SJSA1 (cell line): Measurements from ENCODE around the gene ANKRD10. TPM values are rescaled to one million over a fixed set of nuclear protein-coding genes. Genes with fewer than 3 reads are reported as not detected.
"Not testable (repeated sequence)": the region's sequence is repeated elsewhere in the genome, so short reads cannot be mapped to it uniquely, and the experiment has no call there.

Experiments
- DNase-seq, 2 experiments: peaks; one replicate each; pipeline ENCODE4 v3.0.0-alpha.2; 2015 to 2020; ENCODE audit warnings: low spot score in 2 of 2, low read depth in 1 of 2
- H3K27ac ChIP-seq: fragments of 250-450 bp; sonication (Bioruptor Pico); 2 replicates; pipeline ENCODE4 v1.5.1; 2020; ENCODE audit warnings: mild to moderate bottlenecking, moderate library complexity
- H3K27me3 ChIP-seq: fragments of 250-450 bp; sonication (Bioruptor Pico); replicated peaks from 2 replicates; pipeline ENCODE4 v1.5.1; 2020; ENCODE audit warnings: mild to moderate bottlenecking, moderate library complexity
- H3K36me3 ChIP-seq: fragments of 250-450 bp; sonication (Bioruptor Pico); 2 replicates; pipeline ENCODE4 v1.5.1; 2020; ENCODE audit warnings: mild to moderate bottlenecking
- H3K4me1 ChIP-seq: fragments of 250-450 bp; sonication (Bioruptor Pico); replicated peaks from 2 replicates; pipeline ENCODE4 v1.6.1; 2021; ENCODE audit warnings: mild to moderate bottlenecking
- H3K4me3 ChIP-seq: fragments of 250-450 bp; sonication (Bioruptor Pico); 2 replicates; pipeline ENCODE4 v1.5.1; 2020; ENCODE audit warnings: mild to moderate bottlenecking
- H3K9me3 ChIP-seq: fragments of 250-450 bp; sonication (Bioruptor Pico); replicated peaks from 2 replicates; pipeline ENCODE4 v1.5.1; 2020; ENCODE audit warnings: mild to moderate bottlenecking
- total RNA-seq: library from RNA; depleted of rRNA; stranded (reverse); fragments of >200 nt; shearing (Covaris generic); gene quantifications from 2 replicates; pipeline ENCODE4 v1.2.3, GENCODE V29; 2014; rRNA removed

ANKRD10 gene
- 208 and 225 TPM in 2 replicates for total RNA-seq

DNA sequence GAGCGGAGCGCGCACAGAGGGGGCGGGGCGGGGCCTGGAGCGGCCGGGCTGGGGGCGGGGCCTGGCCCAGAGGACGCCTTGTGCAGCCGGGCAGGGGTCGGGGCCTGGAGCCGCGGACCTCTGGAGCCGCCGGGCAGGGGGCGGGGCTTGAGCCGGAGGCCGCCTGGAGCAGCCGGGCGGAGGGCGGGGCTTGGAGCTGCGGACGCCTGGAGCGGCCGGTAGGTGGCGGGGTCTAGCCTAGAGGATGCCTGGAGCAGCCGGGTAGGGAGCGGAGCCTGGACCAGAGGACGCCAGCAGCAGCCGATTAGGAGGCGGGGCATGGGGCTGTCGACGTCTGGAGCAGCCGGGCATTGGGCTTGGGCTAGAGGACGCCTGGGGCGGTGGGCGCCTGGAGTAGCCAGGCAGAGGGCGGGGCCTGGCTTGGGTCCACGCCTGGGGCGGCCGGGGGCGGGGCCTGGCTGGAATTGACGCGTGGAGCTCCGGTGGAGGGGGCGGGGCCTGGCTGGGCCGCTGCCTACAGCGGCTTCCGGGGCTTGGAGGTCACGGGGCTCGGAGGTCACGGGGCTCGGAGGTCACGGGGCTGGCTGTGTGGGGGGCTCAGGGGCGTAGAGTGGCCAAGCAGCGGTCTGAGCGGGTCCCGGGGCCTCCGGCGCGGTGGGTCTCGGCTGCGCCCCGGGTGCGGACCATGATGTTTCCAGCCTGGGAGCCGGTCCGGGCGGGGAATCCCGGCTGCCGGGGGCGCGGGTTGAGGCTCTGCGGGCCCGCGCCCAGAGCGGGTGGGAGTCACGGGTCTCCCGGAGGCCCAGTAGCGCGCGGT, at the start of gene ANKRD10:
Gene ANKRD10, minus strand, starts transcription at position 13 of the 817 bp plus-strand sequence. CDS start 135 bp downstream, outside the sequence.
- peak; percentile 100 for DNase-seq
- H3K4me1 ChIP-seq: peaks cover 39% of the 10 kb centered on the region
- peak within 1 kb of the TSS; percentile 94 for H3K27ac ChIP-seq
- H3K36me3 ChIP-seq: peaks cover 41% of the 10 kb centered on the region
- no peaks in the 10 kb centered on the region for H3K27me3 ChIP-seq
- peaks cover 4% of the 10 kb centered on the region; the same call in 1 of the 2 replicates for H3K9me3 ChIP-seq
- peak within 1 kb of the TSS; percentile 98 for H3K4me3 ChIP-seq

DNA sequence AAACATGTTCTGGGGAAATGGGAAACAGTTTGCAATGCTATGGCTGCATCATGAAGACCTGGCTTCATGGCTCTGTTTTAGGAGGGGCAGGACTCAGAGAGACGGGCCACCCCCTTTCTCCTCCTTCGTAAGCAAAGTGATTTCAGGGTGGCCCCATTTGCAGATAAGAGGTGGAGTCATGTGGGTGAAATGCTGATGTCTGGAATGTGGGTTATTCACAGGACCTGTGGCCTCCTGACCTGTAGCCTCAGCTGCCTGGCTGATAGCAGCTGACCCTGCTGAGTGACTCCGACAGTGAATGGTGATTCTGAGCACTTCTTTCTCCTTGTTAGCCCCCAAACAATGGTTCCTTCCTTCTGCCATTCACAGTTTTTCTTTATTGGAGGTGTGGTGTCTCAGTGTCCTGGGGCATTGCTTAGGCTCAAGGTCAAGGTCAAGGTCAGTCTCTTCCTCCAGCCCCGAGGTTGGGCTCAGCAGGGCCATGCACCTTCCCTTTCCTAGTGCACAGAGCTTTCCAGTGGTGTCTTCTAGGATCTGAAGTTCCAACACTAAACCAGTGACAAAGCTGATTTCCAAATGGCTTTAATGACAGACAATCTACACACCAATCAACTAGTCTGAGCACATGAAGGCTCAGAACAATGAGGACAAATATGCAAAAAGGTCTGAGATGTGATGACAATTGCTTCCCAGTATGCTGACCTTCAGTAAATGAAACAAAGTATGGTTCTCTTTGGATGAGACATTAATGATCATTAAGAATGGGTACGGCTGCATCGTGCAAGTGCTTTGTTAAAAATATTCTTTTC, 49.6 kb upstream of the ANKRD10 start:
- peaks cover 4% of the 10 kb centered on the region; the same call in 1 of the 2 replicates for H3K36me3 ChIP-seq
- peaks cover 50% of the 10 kb centered on the region for H3K4me1 ChIP-seq
- peak overlapping the region; percentile 87 for H3K27ac ChIP-seq
- peaks cover 21% of the 10 kb centered on the region for H3K9me3 ChIP-seq
- H3K27me3 ChIP-seq: no peaks in the 10 kb centered on the region
- peak; percentile 65 to 75 for DNase-seq
- no peak overlapping the region for H3K4me3 ChIP-seq

DNA sequence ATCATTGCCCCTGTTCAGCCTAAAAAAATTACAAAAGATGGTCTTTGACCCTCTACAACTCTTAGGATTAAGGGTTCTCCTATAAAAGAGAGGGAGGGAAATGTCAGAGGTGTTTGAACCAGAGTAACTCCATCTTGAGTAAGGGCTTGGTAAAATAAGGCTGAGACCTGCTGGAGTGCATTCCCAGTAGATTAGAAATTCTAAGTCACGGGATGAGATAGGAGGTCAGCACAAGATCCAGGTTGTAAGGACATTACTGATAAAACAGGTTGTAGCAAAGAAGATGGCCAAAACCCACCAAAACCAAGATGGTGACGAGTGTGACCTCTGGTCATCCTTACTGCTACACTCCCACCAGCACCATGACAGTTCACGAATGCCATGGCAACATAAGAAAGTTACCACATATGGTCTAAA, 48.7 kb upstream of the ANKRD10 start:
- Histone ChIP-seq H3K4me3 (no peak overlapping the region), H3K4me1 (peaks cover 50% of the 10 kb centered on the region), H3K36me3 (peaks cover 4% of the 10 kb centered on the region; the same call in 1 of the 2 replicates), H3K27ac (peak overlapping the region; percentile 87), H3K27me3 (no peaks in the 10 kb centered on the region), H3K9me3 (peaks cover 22% of the 10 kb centered on the region)
- DNase-seq: peak in 1 of 2 experiments; percentile 41

DNA sequence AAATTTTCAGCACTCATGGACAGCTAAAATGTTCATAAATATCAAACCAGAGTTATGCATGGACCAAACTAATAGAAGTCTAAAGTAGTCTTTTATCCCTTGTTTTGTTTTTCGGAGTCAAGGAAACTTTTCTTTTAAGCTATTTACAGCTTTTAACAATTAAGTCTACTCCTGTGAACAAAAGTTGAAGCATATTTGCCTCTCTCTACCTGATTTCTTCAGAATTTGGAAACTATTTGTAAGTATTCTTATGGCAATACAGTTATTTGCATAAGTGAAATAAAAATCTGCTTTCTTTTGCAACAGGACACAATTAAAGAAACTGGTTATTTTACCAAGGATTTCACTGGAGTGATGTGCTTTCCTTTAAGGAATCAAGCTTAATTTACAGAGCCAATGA, 47.1 kb upstream of the ANKRD10 start:
- H3K27ac ChIP-seq: no peak overlapping the region
- H3K36me3 ChIP-seq: peaks cover 4% of the 10 kb centered on the region; the same call in 1 of the 2 replicates
- DNase-seq: no peak
- H3K4me1 ChIP-seq: peaks cover 37% of the 10 kb centered on the region
- H3K27me3 ChIP-seq: no peaks in the 10 kb centered on the region
- peaks cover 36% of the 10 kb centered on the region for H3K9me3 ChIP-seq
- no peak overlapping the region for H3K4me3 ChIP-seq

DNA sequence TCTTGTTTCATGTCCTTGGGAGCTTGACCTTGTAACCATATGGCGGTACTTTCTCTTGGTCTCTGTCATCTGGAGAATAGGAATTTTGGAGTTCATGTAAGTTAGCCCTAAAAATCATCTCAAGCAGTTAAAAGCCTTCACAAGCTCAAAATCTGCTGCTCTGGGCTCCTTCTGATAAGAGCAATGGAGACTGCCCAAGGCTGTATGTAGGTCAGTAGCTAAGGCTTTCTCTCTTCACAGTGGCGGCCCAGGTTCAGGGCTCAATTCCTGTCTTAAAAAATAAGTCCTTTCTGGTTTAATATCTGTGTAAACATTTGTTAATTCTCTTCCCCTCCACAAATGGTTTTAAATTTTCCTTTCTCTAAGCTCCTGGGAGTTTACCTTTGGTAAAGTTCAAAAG, 45.3 kb upstream of the ANKRD10 start:
- H3K9me3 ChIP-seq: peaks cover 27% of the 10 kb centered on the region
- H3K4me1 ChIP-seq: peaks cover 24% of the 10 kb centered on the region
- DNase-seq: peak in 1 of 2 experiments; percentile 49
- no peak overlapping the region for H3K4me3 ChIP-seq
- H3K36me3 ChIP-seq: no peaks in the 10 kb centered on the region
- no peak overlapping the region for H3K27ac ChIP-seq
- no peaks in the 10 kb centered on the region for H3K27me3 ChIP-seq

DNA sequence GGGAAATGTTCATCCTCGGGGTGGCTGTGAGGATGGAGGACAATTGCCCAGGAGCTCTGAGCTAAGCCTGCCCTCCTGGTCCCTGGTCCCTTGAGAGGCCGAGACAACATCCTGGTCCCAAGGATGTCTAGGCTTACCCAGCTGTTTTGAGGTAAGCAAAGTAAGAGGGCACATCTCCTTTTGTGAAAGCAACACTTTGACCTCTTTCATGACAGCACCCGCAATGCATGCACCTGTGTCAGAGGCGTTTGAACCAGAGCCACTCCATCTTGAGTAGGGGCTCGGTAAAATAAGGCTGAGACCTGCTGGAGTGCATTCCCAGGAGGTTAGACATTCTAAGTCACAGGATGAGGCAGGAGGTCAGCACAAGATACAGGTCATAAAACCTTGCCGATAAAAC, 43.1 kb upstream of the ANKRD10 start:
- Histone ChIP-seq H3K9me3 (peaks cover 18% of the 10 kb centered on the region), H3K27me3 (no peaks in the 10 kb centered on the region), H3K4me3 (no peak overlapping the region), H3K4me1 (peaks cover 21% of the 10 kb centered on the region), H3K36me3 (no peaks in the 10 kb centered on the region), H3K27ac (no peak overlapping the region)
- peak in 1 of 2 experiments; percentile 43 for DNase-seq

DNA sequence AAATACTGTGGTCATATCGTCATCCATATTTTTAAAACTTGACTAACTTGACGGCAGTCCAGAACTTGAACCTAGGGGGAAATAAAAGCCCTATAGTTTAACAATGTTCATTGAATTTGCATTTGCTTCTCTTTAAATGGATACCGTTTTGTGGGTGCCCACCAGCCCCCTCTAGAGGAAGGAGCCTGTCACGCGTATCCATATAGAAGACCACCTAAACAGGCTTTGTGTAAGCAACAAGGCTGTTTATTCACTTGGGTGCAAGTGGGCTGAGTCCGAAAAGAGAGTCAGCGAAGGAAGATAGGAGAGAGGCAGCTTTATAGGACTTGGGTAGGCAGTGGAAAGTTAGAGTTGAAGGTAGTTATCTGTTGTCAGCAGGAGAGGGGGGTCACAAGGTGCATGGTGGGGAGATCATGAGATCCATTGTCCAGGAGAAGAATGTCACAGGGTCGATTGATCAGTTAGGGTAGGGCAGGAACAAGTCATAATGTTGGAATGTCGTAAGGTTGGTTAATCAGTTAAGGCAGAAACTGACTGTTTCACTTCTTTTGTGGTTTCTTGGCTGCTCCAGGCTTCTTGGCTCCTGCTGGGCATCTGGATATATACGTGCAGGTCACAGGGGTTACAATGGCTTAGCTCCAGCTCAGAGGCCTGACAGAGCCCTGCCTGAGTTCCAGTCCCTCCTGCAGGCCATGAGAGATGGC, 42.5 kb upstream of the ANKRD10 start:
- H3K4me3 ChIP-seq: no peak overlapping the region
- H3K27me3 ChIP-seq: no peaks in the 10 kb centered on the region
- no peaks in the 10 kb centered on the region for H3K36me3 ChIP-seq
- H3K27ac ChIP-seq: no peak overlapping the region
- H3K4me1 ChIP-seq: peaks cover 21% of the 10 kb centered on the region
- DNase-seq: peak in 1 of 2 experiments; percentile 59
- peaks cover 18% of the 10 kb centered on the region for H3K9me3 ChIP-seq

DNA sequence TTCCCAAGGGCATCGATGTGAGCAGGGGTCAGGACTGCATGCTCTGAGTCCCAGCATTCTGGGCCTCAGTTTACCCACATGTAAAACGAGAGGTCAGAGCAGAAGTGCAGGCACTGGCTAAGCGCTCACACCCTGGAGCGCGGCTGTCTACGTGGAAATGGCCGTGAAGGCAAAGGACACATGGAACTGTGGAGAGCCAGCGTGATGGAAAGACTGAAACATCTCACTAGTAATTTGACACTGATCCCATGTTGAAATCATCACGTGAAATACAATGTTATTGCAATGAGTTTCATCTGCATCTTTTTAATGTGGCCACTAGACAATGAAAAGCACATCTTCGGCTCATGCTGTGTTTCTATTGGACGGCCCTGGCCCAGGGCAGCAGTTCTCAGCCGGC, 41.3 kb upstream of the ANKRD10 start:
- not testable (repeated sequence) for H3K27ac ChIP-seq, H3K4me3 ChIP-seq, H3K36me3 ChIP-seq, H3K27me3 ChIP-seq
- peaks cover 26% of the 10 kb centered on the region for H3K4me1 ChIP-seq
- peak in 1 of 2 experiments; percentile 50 for DNase-seq
- H3K9me3 ChIP-seq: peaks cover 17% of the 10 kb centered on the region

DNA sequence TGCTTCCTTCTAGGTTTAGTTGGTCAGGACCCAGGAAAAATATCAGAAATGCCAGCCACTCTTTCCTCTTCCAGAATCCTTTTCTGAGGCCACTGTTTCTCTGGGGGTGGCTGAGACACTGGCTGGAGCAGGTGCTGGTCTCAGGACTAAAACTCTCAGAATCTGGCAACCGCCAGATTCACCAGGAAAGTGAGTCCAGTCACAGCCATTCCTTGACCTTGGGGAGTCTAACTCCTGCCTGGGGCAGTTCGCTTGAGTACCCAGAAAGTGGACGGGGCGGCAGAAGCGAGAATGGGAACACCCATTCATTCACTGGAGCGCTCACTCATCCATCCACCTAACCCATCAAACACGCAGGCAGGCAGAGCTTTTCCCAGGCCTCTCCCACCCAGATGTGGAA, 40.7 kb upstream of the ANKRD10 start:
- Histone ChIP-seq H3K4me1 (peaks cover 26% of the 10 kb centered on the region), H3K27ac (peak overlapping the region; percentile 68), H3K9me3 (peaks cover 16% of the 10 kb centered on the region)
- H3K27me3 ChIP-seq, H3K36me3 ChIP-seq, H3K4me3 ChIP-seq: not testable (repeated sequence)
- DNase-seq: peak in 1 of 2 experiments; percentile 74

DNA sequence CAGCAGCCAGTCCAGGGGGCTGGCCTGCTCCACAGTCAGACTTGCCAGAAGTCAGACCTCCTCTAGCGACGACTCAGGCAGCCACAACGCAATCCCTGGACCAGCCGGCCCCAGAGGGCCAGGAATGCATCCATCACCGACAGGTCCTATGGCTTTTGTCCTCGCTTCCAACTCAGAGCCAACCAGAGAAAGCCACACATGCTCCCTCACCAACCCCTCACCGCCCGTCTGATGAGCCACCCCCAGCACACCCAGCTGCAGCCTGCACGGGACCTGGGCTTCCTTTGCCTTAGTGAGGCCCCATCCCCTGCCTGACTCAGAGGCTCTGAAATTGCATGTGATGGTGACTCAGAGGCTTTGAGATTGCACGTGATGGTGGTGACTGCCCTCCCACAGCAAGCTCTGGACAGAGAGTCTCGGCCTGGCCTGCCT, 40.2 kb upstream of the ANKRD10 start:
- DNase-seq: peak; percentile 100

DNA sequence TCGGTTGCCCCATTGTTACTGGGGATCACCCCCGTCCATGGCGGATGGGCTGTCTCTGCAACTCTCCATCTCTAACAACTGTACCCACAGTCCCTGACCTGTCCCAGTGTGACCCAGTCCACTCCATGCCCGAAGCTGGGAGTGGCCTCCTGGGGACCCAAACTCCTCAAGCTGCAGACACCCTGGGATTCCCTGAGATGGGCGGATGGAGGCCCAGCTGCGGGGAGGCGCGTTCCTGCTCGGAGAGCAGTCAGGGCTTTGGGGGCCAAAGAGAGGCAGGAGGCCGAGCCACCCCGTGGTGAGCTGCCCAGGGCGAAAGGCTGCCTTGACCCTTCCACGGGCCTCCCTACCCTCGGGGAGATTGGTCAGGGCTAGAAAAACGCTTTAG, 39.7 kb upstream of the ANKRD10 start:
- not testable (repeated sequence) for H3K4me3 ChIP-seq, H3K36me3 ChIP-seq, H3K27me3 ChIP-seq
- DNase-seq: peak; percentile 45 to 63
- peak overlapping the region; percentile 81 for H3K27ac ChIP-seq
- H3K9me3 ChIP-seq: peaks cover 16% of the 10 kb centered on the region
- peaks cover 26% of the 10 kb centered on the region for H3K4me1 ChIP-seq

More for the DNA sequence above, 40.2 kb upstream of the ANKRD10 start:
- not testable (repeated sequence) for H3K36me3 ChIP-seq, H3K4me3 ChIP-seq, H3K27me3 ChIP-seq
- Histone ChIP-seq H3K4me1 (peaks cover 26% of the 10 kb centered on the region), H3K9me3 (peaks cover 16% of the 10 kb centered on the region), H3K27ac (peak overlapping the region; percentile 81)

DNA sequence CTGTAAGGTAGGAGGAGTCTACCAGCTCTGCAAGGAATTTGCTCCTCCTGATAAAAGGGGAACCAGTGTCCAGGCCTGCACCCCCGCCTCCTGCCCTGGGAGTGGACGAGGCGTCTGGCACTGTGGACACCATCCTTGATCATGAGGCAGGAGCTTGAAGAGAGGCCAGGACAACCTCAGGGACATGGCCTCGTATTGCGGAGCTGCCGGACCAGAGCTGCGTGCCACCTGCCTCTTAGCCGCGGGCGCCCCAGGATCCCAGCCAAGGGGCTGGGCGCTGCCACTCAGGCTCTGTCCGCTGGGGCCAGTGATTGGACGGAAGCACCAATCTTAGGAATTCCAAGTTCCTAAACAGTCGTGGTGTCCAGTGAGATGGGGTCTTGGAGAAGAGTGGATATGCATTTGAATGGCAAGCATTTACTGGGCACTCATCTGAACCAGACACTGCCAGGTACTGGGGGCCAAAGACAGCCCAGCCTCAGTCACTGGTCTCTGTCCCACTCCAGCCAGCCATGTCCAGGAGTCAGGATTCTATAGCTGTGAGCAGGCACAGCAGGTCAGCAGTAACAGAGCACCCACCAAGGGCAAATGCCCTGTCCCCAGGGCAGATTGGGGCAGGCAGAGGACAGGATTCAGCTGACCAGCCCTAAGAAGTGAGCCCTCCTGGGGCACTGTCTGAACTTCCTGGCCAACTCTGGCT, 39.1 kb upstream of the ANKRD10 start:
- peaks cover 26% of the 10 kb centered on the region for H3K4me1 ChIP-seq
- no peaks in the 10 kb centered on the region for H3K27me3 ChIP-seq
- peak overlapping the region; percentile 81 for H3K27ac ChIP-seq
- no peaks in the 10 kb centered on the region for H3K36me3 ChIP-seq
- no peak overlapping the region for H3K4me3 ChIP-seq
- peaks cover 16% of the 10 kb centered on the region for H3K9me3 ChIP-seq
- peak in 1 of 2 experiments; percentile 59 for DNase-seq

DNA sequence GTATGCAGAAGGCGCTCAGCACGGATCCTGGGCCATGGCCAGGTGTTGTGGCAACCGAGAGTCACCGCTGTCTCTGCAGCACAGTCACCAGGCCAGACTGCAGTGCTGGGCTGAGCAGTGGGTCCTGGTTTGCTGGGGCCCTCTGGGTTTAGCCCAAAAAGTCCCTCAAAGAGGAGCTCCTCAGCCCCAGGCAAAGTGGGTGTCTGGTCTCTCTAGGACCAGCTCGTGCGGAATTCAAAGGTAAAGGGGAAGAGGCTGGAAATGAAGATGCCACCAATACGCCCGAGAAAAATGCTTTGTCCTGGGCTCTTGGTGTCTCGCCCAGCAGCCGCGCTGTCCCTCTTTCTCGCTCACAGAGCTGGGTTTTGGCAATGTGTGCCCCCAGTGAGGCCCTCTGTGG, 38.5 kb upstream of the ANKRD10 start:
- no peak overlapping the region for H3K4me3 ChIP-seq
- peak in 1 of 2 experiments; percentile 59 for DNase-seq
- H3K27ac ChIP-seq: no peak overlapping the region
- H3K36me3 ChIP-seq: no peaks in the 10 kb centered on the region
- peaks cover 13% of the 10 kb centered on the region for H3K9me3 ChIP-seq
- peaks cover 26% of the 10 kb centered on the region for H3K4me1 ChIP-seq
- H3K27me3 ChIP-seq: no peaks in the 10 kb centered on the region
